ENCODE data around the gene SLC12A1.

SLC12A1 gene

GRCh38 chr15:48244921-48245320 is 38.8 kb downstream of the SLC12A1 start:
- DNase-seq, result no peak

GRCh38 chr15:48248414-48248813 is 42.3 kb downstream of the SLC12A1 start:
- no peak for DNase-seq

GRCh38 chr15:48250640-48251076 is 44.6 kb downstream of the SLC12A1 start:
- no peak for DNase-seq

GRCh38 chr15:48253172-48253571 is 47.1 kb downstream of the SLC12A1 start:
- DNase-seq, result no peak

GRCh38 chr15:48265135-48265534 is 59.0 kb downstream of the SLC12A1 start:
- DNase-seq, result no peak

- no peak for DNase-seq
These were observed 60.1 kb downstream of the SLC12A1 start for GRCh38 chr15:48266024-48266689.

GRCh38 chr15:48267766-48268165 is 61.7 kb downstream of the SLC12A1 start:
- DNase-seq, result no peak

- no peak for DNase-seq
These were observed 66.9 kb downstream of the SLC12A1 start for GRCh38 chr15:48273049-48273448.

- no peak for DNase-seq
These were observed 72.6 kb downstream of the SLC12A1 start for GRCh38 chr15:48278666-48279065.

- DNase-seq, result no peak
These were observed 73.5 kb downstream of the SLC12A1 start for GRCh38 chr15:48279608-48280007.

GRCh38 chr15:48281674-48282073 is 75.6 kb downstream of the SLC12A1 start:
- DNase-seq, result no peak

- DNase-seq, result no peak
These were observed 76.1 kb downstream of the SLC12A1 start for GRCh38 chr15:48282216-48282615.

- DNase-seq, result no peak
These were observed 77.5 kb downstream of the SLC12A1 start for GRCh38 chr15:48283396-48284145.

- no peak for DNase-seq
These were observed 79.5 kb downstream of the SLC12A1 start for GRCh38 chr15:48285329-48286214.

GRCh38 chr15:48289628-48290027 is 83.5 kb downstream of the SLC12A1 start:
- DNase-seq, result no peak

GRCh38 chr15:48292458-48292857 is 86.4 kb downstream of the SLC12A1 start:
- no peak for DNase-seq

- DNase-seq, result no peak
These were observed 91.6 kb downstream of the SLC12A1 start for GRCh38 chr15:48297668-48298067.

- no peak for DNase-seq
These were observed 92.8 kb downstream of the SLC12A1 start for GRCh38 chr15:48298914-48299313.

- no peak for DNase-seq
These were observed 93.9 kb downstream of the SLC12A1 start for GRCh38 chr15:48300038-48300437.

- DNase-seq, result no peak
These were observed 98.3 kb downstream of the SLC12A1 start for GRCh38 chr15:48304398-48304797.

GRCh38 chr15:48306639-48307038 is 100.5 kb downstream of the SLC12A1 start:
- DNase-seq, result no peak

GRCh38 chr15:48307586-48307985 is 101.5 kb downstream of the SLC12A1 start:
- no peak for DNase-seq

- no peak for DNase-seq
These were observed 103.6 kb downstream of the SLC12A1 start for GRCh38 chr15:48309740-48310139.

- DNase-seq, result no peak
These were observed 107.1 kb downstream of the SLC12A1 start for GRCh38 chr15:48313216-48313615.

Measured in activated CD4-positive, CD25-positive, alpha-beta regulatory T cell treated with anti-CD3 and anti-CD28 coated beads, Interleukin-2, amount 50 U/mL, for 72 hours (primary cell).